MV-4-11 (cell line): ENCODE results near the gene RALGPS1.
A peak's percentile ranks its signal among the peaks of the same experiment; 100 is the strongest.

Experiments used
- DNase-seq: peaks from one replicate; lab custom pipeline; 2025; lab: John Stamatoyannopoulos, UW

Gene RALGPS1

GRCh38 chr9:127205952-127206351 is 291.4 kb downstream of the RALGPS1 start:
- no peak for DNase-seq

- no peak for DNase-seq
Measured at GRCh38 chr9:127206666-127207065, 292.1 kb downstream of the RALGPS1 start.

GRCh38 chr9:127207734-127208410 is 293.3 kb downstream of the RALGPS1 start:
- DNase-seq, result no peak

GRCh38 chr9:127208416-127208815 is 293.8 kb downstream of the RALGPS1 start:
- DNase-seq, result no peak

- no peak for DNase-seq
Measured at GRCh38 chr9:127209220-127209619, 294.6 kb downstream of the RALGPS1 start.

- DNase-seq, result peak; percentile 43
Measured at GRCh38 chr9:127209948-127210640, 295.5 kb downstream of the RALGPS1 start.

- no peak for DNase-seq
Measured at GRCh38 chr9:127210851-127211730, 296.5 kb downstream of the RALGPS1 start.

- DNase-seq, result no peak
Measured at GRCh38 chr9:127211983-127212382, 297.4 kb downstream of the RALGPS1 start.

GRCh38 chr9:127212453-127212852 is 297.9 kb downstream of the RALGPS1 start:
- no peak for DNase-seq

GRCh38 chr9:127213859-127214258 is 299.3 kb downstream of the RALGPS1 start:
- DNase-seq, result no peak

GRCh38 chr9:127214421-127215267 is 300.1 kb downstream of the RALGPS1 start:
- DNase-seq, result no peak

GRCh38 chr9:127215268-127216209 is 301.0 kb downstream of the RALGPS1 start:
- DNase-seq, result no peak

GRCh38 chr9:127216210-127216887 is 301.8 kb downstream of the RALGPS1 start:
- no peak for DNase-seq

- no peak for DNase-seq
Measured at GRCh38 chr9:127216888-127217217, 302.3 kb downstream of the RALGPS1 start.

GRCh38 chr9:127218818-127219217 is 304.2 kb downstream of the RALGPS1 start:
- DNase-seq, result no peak

- no peak for DNase-seq
Measured at GRCh38 chr9:127219520-127219919, 304.9 kb downstream of the RALGPS1 start.

- no peak for DNase-seq
Measured at GRCh38 chr9:127221695-127222094, 307.1 kb downstream of the RALGPS1 start.

- peak; percentile 30 for DNase-seq
Measured at GRCh38 chr9:127222388-127223095, 308.0 kb downstream of the RALGPS1 start.

- DNase-seq, result no peak
Measured at GRCh38 chr9:127223266-127223665, 308.7 kb downstream of the RALGPS1 start.

GRCh38 chr9:127223810-127224177 is 309.2 kb downstream of the RALGPS1 start:
- no peak for DNase-seq
